HG02610 (cell line): ENCODE measurements around the gene CYP2A13.
"Not testable (repeated sequence)": the region's sequence is repeated elsewhere in the genome, so short reads cannot be mapped to it uniquely, and the experiment has no call there.

Source experiments
- ATAC-seq: cut with Tn5 transposase; IDR thresholded peaks from one replicate; pipeline ENCODE4 v1.9.1; 2021; ENCODE audit warnings: mild to moderate bottlenecking, moderate library complexity; ENCODE audit not compliant: unreplicated experiment

The CYP2A13 gene, protein sequence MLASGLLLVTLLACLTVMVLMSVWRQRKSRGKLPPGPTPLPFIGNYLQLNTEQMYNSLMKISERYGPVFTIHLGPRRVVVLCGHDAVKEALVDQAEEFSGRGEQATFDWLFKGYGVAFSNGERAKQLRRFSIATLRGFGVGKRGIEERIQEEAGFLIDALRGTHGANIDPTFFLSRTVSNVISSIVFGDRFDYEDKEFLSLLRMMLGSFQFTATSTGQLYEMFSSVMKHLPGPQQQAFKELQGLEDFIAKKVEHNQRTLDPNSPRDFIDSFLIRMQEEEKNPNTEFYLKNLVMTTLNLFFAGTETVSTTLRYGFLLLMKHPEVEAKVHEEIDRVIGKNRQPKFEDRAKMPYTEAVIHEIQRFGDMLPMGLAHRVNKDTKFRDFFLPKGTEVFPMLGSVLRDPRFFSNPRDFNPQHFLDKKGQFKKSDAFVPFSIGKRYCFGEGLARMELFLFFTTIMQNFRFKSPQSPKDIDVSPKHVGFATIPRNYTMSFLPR

DNA sequence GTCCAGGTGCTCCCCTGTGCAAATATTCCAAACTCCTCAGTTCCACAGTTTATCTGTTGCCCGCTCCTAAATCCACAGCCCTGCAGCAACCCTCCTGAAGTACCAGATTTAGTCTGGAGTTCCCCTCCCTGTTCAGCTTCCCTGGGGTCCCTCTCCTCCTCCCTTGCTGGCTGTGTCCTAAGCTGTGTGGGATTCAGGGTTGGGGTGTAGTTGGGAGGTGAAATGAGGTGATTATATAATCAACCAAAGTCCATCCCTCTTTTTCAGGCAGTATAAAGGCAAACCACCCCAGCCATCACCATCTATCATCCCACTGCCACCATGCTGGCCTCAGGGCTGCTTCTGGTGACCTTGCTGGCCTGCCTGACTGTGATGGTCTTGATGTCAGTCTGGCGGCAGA lies at the start of gene CYP2A13:
Gene CYP2A13, plus strand, starts transcription at position 301 of the 400 bp plus-strand sequence. Its CDS starts 21 bp downstream, at position 322.
- ATAC-seq, result no peak

DNA sequence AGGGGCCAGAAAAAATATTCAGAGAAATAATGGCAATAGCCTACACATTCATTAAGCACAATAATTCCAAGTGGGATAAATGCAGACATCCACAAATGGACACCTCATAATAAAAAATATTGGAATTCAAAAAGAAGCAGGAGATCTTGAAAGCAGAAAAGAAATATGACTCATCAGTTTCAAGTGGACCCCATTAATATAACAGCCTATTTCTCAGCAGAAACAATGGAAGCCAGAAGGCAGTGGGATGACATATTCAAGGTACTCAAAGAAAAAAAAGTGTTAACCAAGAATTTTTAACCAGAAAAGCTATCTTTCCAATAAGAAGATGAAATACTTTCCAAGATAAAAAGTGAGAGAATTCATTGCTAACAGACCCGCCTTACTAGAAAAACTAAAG lies 48.4 kb upstream of the CYP2A13 start:
- ATAC-seq, result no peak

GRCh38 chr19:41045095-41045494 lies 43.2 kb upstream of the CYP2A13 start:
- not testable (repeated sequence) for ATAC-seq

DNA sequence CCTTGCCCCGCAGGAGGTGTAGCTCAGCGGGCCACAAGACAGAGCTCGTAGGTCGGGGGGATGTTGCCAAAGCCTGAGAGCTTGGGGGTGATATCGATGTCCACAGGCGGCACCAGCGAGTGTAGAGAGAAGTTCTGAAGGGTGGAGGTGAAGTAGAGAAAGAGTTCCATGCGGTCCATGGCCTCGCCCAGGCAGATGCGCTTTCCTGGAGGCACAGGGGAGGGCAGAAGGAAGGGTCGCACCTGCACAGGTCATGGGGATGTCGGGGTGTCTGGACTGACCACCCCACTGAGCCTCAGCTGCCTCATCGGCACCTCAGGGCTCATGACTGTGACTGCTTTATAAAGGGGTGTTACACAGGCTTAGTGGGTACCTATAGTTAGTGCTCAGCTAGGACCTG lies 37.8 kb upstream of the CYP2A13 start:
- ATAC-seq, result no peak

GRCh38 chr19:41052162-41052561 lies 36.1 kb upstream of the CYP2A13 start:
- ATAC-seq, result not testable (repeated sequence)

GRCh38 chr19:41053331-41053730 lies 34.9 kb upstream of the CYP2A13 start:
- not testable (repeated sequence) for ATAC-seq

GRCh38 chr19:41064974-41065569 lies 23.2 kb upstream of the CYP2A13 start:
- no peak for ATAC-seq

GRCh38 chr19:41076286-41076685 lies 12.0 kb upstream of the CYP2A13 start:
- ATAC-seq, result no peak

DNA sequence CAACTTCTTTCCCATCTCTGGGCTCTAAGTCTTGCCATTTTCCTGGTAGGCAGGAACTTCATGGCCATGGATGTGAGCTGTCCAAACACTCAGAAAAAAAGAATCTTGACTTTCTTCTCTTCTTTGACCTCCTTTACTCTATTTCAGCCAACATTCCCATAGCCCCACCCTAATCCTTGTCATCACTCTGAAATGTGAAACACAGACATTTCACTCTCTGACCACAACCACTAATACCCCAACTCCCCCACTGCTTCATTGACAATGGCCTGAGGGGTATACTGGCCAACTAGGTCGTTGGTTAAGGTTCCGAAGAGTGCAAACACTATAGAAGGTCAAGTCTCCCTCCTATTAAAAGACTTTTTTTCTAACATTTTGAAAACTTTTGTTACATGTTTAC lies 4.7 kb upstream of the CYP2A13 start:
- ATAC-seq, result no peak

GRCh38 chr19:41085748-41086415 lies 2.4 kb upstream of the CYP2A13 start:
- ATAC-seq, result no peak

- no peak for ATAC-seq
These were observed 1.7 kb downstream of the CYP2A13 start for GRCh38 chr19:41089959-41090358.

DNA sequence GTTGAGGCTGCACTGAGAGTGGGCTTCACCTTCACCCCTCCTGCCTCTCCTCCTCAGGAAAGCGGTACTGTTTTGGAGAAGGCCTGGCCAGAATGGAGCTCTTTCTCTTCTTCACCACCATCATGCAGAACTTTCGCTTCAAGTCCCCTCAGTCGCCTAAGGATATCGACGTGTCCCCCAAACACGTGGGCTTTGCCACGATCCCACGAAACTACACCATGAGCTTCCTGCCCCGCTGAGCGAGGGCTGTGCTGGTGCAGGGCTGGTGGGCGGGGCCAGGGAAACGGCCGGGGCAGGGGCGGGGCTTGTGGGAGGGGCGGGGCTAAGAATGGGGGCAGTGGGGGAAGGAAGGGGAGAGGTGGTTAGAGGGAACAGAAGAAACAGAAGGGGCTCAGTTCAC lies 7.5 kb downstream of the CYP2A13 start:
- no peak for ATAC-seq

DNA sequence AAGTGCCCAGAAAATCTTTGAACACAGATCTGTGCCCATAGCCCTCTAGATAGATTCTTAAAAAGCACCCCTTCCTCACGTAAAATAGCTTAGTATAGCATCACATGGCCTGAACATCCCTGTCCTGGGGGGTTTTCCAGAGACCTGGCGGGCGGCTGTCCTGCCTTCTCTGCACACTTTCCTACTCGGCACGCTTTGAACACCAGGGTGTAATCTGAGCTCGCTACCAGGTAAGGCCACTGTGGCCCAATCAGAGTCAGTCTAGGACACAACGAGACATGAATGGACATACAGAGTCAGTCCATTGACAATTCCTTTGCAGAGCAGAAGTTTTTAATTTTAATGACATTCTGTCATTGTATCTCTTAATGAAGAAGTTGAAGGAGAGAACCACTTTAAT lies 8.1 kb downstream of the CYP2A13 start:
- no peak for ATAC-seq

- no peak for ATAC-seq
These were observed 9.1 kb downstream of the CYP2A13 start for GRCh38 chr19:41097302-41097701.

DNA sequence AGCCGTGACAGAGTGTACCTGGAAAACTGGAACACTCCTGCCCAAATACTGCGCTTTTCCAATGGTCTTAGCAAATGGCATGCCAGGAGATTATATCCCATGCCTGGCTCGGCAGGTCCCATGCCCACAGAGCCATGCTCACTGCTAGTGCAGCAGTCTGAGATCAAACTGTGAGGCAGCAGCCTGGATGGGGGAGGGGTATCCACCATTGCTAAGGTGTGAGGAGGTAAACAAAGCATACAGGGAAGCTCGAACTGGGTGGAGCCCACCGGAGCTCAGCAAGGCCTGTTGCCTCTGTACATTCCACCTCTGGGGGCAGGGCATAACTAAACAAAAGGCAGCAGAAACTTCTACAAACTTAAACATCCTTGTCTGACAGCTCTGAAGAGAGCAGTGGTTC lies 10.5 kb downstream of the CYP2A13 start:
- ATAC-seq, result no peak

DNA sequence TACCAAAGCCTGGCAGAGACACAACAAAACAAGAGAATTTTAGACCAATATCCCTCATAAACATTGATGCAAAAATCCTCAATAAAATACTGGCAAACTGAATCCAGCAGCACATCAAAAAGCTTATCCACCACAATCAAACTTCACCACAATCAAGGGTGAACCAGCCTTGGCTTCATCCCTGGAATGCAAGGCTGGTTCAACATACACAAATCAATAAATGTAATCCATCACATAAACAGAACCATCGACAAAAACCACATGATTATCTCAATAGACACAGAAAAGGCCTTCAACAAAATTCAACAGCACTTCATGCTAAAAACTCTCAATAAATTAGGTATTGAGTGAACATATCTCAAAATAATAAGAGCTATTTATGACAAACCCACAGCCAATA lies 14.0 kb downstream of the CYP2A13 start:
- not testable (repeated sequence) for ATAC-seq

- ATAC-seq, result no peak
These were observed 17.9 kb downstream of the CYP2A13 start for GRCh38 chr19:41106177-41106576.

DNA sequence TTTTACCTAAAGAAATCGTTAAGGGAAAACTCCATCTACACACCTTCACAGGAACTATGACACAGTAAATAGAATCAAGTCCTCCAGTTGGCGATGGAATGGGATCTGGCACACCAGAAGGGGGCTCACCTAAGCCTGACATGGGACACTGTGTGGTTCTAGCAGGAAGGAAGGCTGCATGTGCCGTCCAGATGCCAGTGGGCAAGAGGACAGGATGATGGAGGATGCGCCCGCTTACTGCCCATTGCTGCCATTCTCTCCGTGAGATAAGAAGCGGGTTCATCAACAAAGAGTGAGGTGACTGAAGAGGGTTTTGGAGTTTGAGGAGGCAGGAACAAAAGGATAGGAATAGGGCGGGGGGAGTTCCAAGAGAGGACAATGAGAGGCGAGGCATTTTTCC lies 23.0 kb downstream of the CYP2A13 start:
- no peak for ATAC-seq

GRCh38 chr19:41111750-41112295 lies 23.6 kb downstream of the CYP2A13 start:
- ATAC-seq, result no peak

GRCh38 chr19:41112728-41113290 lies 24.6 kb downstream of the CYP2A13 start:
- ATAC-seq, result no peak

DNA sequence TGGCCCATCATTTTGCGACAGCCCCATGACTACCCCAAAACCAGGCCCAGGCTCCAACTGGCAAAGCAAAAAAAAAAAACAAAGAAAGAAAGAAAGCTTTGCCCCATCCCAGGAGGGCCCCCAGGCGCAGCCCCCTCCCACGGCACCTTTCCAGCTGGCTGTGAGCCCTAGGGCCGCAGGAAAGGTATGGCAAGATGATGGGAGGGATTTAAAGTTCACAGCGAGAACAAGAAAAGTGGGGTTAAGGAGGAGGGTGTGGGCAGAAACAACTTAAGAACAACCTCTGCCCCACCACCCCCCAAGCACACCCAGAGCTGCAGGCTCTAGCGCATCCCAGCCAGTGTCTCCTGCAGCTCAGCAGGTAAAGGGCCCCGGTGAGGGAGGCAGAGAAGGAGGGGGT lies 25.9 kb downstream of the CYP2A13 start, which contains the start of gene CYP2F1:
Gene CYP2F1, plus strand, starts transcription at position 301 of the 400 bp plus-strand sequence. CDS start 1,757 bp downstream, outside the sequence.
- ATAC-seq, result no peak
